ENCODE results near the gene TNK2.

- TF ChIP-seq, protein P1, sequence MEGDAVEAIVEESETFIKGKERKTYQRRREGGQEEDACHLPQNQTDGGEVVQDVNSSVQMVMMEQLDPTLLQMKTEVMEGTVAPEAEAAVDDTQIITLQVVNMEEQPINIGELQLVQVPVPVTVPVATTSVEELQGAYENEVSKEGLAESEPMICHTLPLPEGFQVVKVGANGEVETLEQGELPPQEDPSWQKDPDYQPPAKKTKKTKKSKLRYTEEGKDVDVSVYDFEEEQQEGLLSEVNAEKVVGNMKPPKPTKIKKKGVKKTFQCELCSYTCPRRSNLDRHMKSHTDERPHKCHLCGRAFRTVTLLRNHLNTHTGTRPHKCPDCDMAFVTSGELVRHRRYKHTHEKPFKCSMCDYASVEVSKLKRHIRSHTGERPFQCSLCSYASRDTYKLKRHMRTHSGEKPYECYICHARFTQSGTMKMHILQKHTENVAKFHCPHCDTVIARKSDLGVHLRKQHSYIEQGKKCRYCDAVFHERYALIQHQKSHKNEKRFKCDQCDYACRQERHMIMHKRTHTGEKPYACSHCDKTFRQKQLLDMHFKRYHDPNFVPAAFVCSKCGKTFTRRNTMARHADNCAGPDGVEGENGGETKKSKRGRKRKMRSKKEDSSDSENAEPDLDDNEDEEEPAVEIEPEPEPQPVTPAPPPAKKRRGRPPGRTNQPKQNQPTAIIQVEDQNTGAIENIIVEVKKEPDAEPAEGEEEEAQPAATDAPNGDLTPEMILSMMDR (IDR thresholded peaks at IDR 0.05), result no peak
- TF ChIP-seq EZH2 (IDR thresholded peaks at IDR 0.05; ENCODE audit: borderline replicate concordance, insufficient read depth, low read depth, low read length, poor library complexity, severe bottlenecking), result no peak
These were observed 63.6 kb downstream of the TNK2 start for GRCh38 chr3:195844671-195845218.
